B cell (primary cell): ENCODE measurements around the gene PRPF19. TPM values are rescaled to one million over a fixed set of nuclear protein-coding genes. Genes with fewer than 3 reads are reported as not detected.

ENCODE experiments used
- ATAC-seq: fragments of 200-7000 bp; cut with Tn5 transposase; one replicate; pipeline ENCODE4 v1.10.0; 2021; ENCODE audit warnings: low read depth, mild to moderate bottlenecking, moderate number of reproducible peaks, moderate library complexity
- CTCF ChIA-PET: fragments of 350-600 bp; sonication (Branson Sonifier 250); formaldehyde crosslinking; loops from one replicate; lab custom pipeline; 2021; ENCODE audit warnings: antibody characterized with exemption, inconsistent platforms; lab: Charles Lee
- POLR2A ChIA-PET: fragments of 350-600 bp; sonication (Branson Sonifier 250); formaldehyde crosslinking; loops from one replicate; lab custom pipeline; 2021; ENCODE audit warnings: antibody characterized with exemption; lab: Charles Lee
- DNase-seq: peaks from one replicate; pipeline ENCODE4 v3.0.0; 2013
- H2AFZ ChIP-seq: 2 replicates; pipeline ENCODE4 v1.6.1; 2012; ENCODE audit warnings: mild to moderate bottlenecking, low read depth, low read length; ENCODE audit not compliant: insufficient read depth, poor library complexity, severe bottlenecking
- H3K27ac ChIP-seq, 2 donors: 1 replicate in 1 of 2; 2 replicates in 1 of 2; pipeline ENCODE4 v1.5.1; 2012 to 2013; ENCODE audit warnings: low read length in 2 of 2, mild to moderate bottlenecking in 2 of 2, moderate library complexity in 1 of 2
- H3K27me3 ChIP-seq, 4 experiments: fragments of 200-600 bp in 1 of 4; sonication (generic) in 1 of 4; replicated peaks in 1 of 4; 1 replicate in 2 of 4; 2 replicates in 2 of 4; pipeline versions ENCODE4 v1.6.1 to v1.7.0; 2013 to 2016; ENCODE audit warnings: low read length in 3 of 4, mild to moderate bottlenecking in 2 of 4, mixed read lengths in 1 of 4, moderate library complexity in 1 of 4; ENCODE audit not compliant: insufficient read depth in 4 of 4, control insufficient read depth in 3 of 4; ENCODE audit errors: control extremely low read depth in 1 of 4
- H3K36me3 ChIP-seq, 2 experiments: replicated peaks in 1 of 2; 1 replicate in 1 of 2; 2 replicates in 1 of 2; pipeline versions ENCODE4 v1.6.1 to v1.7.1; 2013; ENCODE audit warnings: low read length in 1 of 2; ENCODE audit not compliant: insufficient read depth in 2 of 2, control insufficient read depth in 1 of 2; ENCODE audit errors: control extremely low read depth in 1 of 2, extremely low read depth in 1 of 2
- H3K4me1 ChIP-seq, 2 donors: fragments of 200-600 bp in 1 of 2; sonication (generic) in 1 of 2; 1 replicate in 1 of 2; 2 replicates in 1 of 2; pipeline versions ENCODE4 v1.5.1 to v1.6.1; 2013 to 2017; ENCODE audit warnings: low read length in 2 of 2; ENCODE audit not compliant: control insufficient read depth in 2 of 2, insufficient read depth in 2 of 2
- H3K4me2 ChIP-seq: replicated peaks from 2 replicates; pipeline ENCODE3; 2012; ENCODE audit warnings: mild to moderate bottlenecking, low read depth, low read length; ENCODE audit not compliant: poor library complexity, severe bottlenecking
- H3K4me3 ChIP-seq, 5 experiments: fragments of 200-600 bp in 1 of 5; sonication (generic) in 1 of 5; 1 replicate in 3 of 5; 2 replicates in 2 of 5; pipeline versions ENCODE4 v1.5.1 to v1.7.0; 2011 to 2016; ENCODE audit warnings: low read length in 4 of 5, mild to moderate bottlenecking in 4 of 5, low read depth in 2 of 5, control low read depth in 1 of 5, moderate library complexity in 1 of 5; ENCODE audit not compliant: insufficient read depth in 1 of 5; ENCODE audit errors: control extremely low read depth in 1 of 5, extremely low read depth in 1 of 5
- H3K79me2 ChIP-seq: fragments of 200-600 bp; sonication (generic); one replicate; pipeline ENCODE4 v1.6.0; 2016; ENCODE audit warnings: low read length; ENCODE audit not compliant: control insufficient read depth, insufficient read depth
- H3K9ac ChIP-seq: fragments of 200-600 bp; sonication (generic); 2 replicates; pipeline ENCODE4 v1.6.1; 2017; ENCODE audit warnings: mild to moderate bottlenecking, low read length, moderate library complexity
- H3K9me3 ChIP-seq, 3 donors: one replicate each; pipeline versions ENCODE4 v1.6.1 to v1.7.1; 2013; ENCODE audit warnings: low read length in 2 of 3; ENCODE audit not compliant: control insufficient read depth in 2 of 3, insufficient read depth in 1 of 3; ENCODE audit errors: control extremely low read depth in 1 of 3
- H4K20me1 ChIP-seq: 2 replicates; pipeline ENCODE4 v1.6.0; 2012; ENCODE audit warnings: mild to moderate bottlenecking, low read length; ENCODE audit not compliant: insufficient read depth, control insufficient read depth, poor library complexity, severe bottlenecking
- H3K27ac Mint-ChIP-seq: one replicate; pipeline ENCODE4 v1.8.0; 2021; ENCODE audit warnings: mixed read lengths
- H3K27me3 Mint-ChIP-seq: one replicate; pipeline ENCODE4 v1.8.0; 2021; ENCODE audit warnings: mixed read lengths
- H3K4me1 Mint-ChIP-seq: one replicate; pipeline ENCODE4 v1.8.0; 2021; ENCODE audit warnings: mixed read lengths
- H3K4me3 Mint-ChIP-seq: one replicate; pipeline ENCODE4 v1.8.0; 2021; ENCODE audit warnings: mixed read lengths
- H3K9me3 Mint-ChIP-seq: one replicate; pipeline ENCODE4 v1.8.0; 2022; ENCODE audit warnings: mixed read lengths; ENCODE audit not compliant: insufficient read depth
- CTCF ChIP-seq: fragments of 200-600 bp; IDR thresholded peaks from one replicate; pipeline ENCODE4 v1.8.0; 2022; ENCODE audit warnings: antibody characterized with exemption, mild to moderate bottlenecking
- EZH2 ChIP-seq: IDR thresholded peaks from 2 replicates; pipeline ENCODE4 v1.6.1; 2012; ENCODE audit warnings: borderline replicate concordance, low read depth, mild to moderate bottlenecking, moderate library complexity, low read length; ENCODE audit not compliant: insufficient read depth, poor library complexity, severe bottlenecking
- WGBS: methylation state at CpG from one replicate; pipeline ENCODE4 v1.1.5; 2013; ENCODE audit warnings: missing lambda C conversion rate; ENCODE audit not compliant: insufficient coverage; 5-methylcytosine and 5-hydroxymethylcytosine counted together
- intact Hi-C: fragments of 100-400 bp; cut with micrococcal nuclease; formaldehyde crosslinking; loops from one replicate; pipeline ENCODE4 v1.10.0; 2022
- polyA plus RNA-seq: library from polyadenylated mRNA; depleted of rRNA; stranded (reverse); fragments of >200 nt; gene quantifications from 2 replicates; pipeline ENCODE4 v1.2.3, GENCODE V29; 2012
- total RNA-seq, 2 donors: library from RNA; stranded (reverse); fragments of 120-200 nt in 1 of 2; gene quantifications; 1 replicate in 1 of 2; 2 replicates in 1 of 2; pipeline versions ENCODE4 v1.2.3 to v1.2.4, GENCODE V29; 2013 to 2022

Gene PRPF19
- total and polyA plus RNA-seq, 2 donors (not counting 1 experiment from before 2014, with no cell fraction given) = 41.8 to 89.9 TPM

- no peaks in the 10 kb centered on the region for H3K27me3 ChIP-seq
- H3K36me3 ChIP-seq = peaks cover 0 to 27% of the 10 kb centered on the region in 2 experiments
- no peaks in the 10 kb centered on the region for H4K20me1 ChIP-seq
- TF ChIP-seq EZH2 (no peak), CTCF (no peak)
- Mint-ChIP-seq H3K9me3 (no peaks in the 10 kb centered on the region), H3K27ac (no peak overlapping the region), H3K27me3 (no peaks in the 10 kb centered on the region), H3K4me3 (peak overlapping the region; percentile 5), H3K4me1 (peaks cover 47% of the 10 kb centered on the region)
- ATAC-seq = no peak
- H3K9me3 ChIP-seq = no peaks in the 10 kb centered on the region
- intact Hi-C loops = no loop called here
- DNase-seq = no peak
- H2AFZ ChIP-seq = no peak overlapping the region
- H3K4me1 ChIP-seq = peaks cover 32 to 33% of the 10 kb centered on the region in 2 donors
- H3K27ac ChIP-seq = no peak overlapping the region
- no peak overlapping the region for H3K9ac ChIP-seq
- WGBS = 93% methylated on average over 7 of the region's 8 CpGs
- H3K4me3 ChIP-seq = no peak overlapping the region
- H3K79me2 ChIP-seq = peaks cover 34% of the 10 kb centered on the region
- POLR2A ChIA-PET = no interaction called here
- CTCF ChIA-PET = interaction anchor here (1.2 to 1.4 kb wide), 2 partner anchors 13 to 15 kb away, joined by 4 to 7 read pairs; no protein-coding TSS in a partner anchor
- no peak overlapping the region for H3K4me2 ChIP-seq
Measured at GRCh38 chr11:60845338-60845737, 61.0 kb downstream of the PRPF19 start.

GRCh38 chr11:60844870-60845221, 61.5 kb downstream of the PRPF19 start:
- 66% methylated on average over 4 of the region's 4 CpGs for WGBS
- no peak overlapping the region for H3K27ac ChIP-seq
- H3K27me3 Mint-ChIP-seq = no peaks in the 10 kb centered on the region
- H3K9me3 Mint-ChIP-seq = no peaks in the 10 kb centered on the region
- intact Hi-C loops = loop anchor here (5.0 kb wide), 3 partner anchors 107 to 582 kb away; partner anchors contain the start of genes CPSF7, DDB1, SLC15A3 and TKFC
- peak overlapping the region; percentile 93 for H3K4me3 Mint-ChIP-seq
- peaks cover 32 to 33% of the 10 kb centered on the region in 2 donors for H3K4me1 ChIP-seq
- H2AFZ ChIP-seq = no peak overlapping the region
- peaks cover 48% of the 10 kb centered on the region for H3K4me1 Mint-ChIP-seq
- no peaks in the 10 kb centered on the region for H4K20me1 ChIP-seq
- H3K79me2 ChIP-seq = peaks cover 34% of the 10 kb centered on the region
- H3K27ac Mint-ChIP-seq = no peak overlapping the region
- TF ChIP-seq CTCF (no peak), EZH2 (no peak)
- peak overlapping the region; percentile 89 for H3K4me2 ChIP-seq
- ATAC-seq (no peak), DNase-seq (no peak)
- no peak overlapping the region for H3K4me3 ChIP-seq
- no peaks in the 10 kb centered on the region for H3K27me3 ChIP-seq
- ChIA-PET POLR2A (no interaction called here), CTCF (interaction anchor here (1.4 kb wide), 1 partner anchor 14 kb away, joined by 7 read pairs; no protein-coding TSS in a partner anchor)
- H3K9me3 ChIP-seq = no peaks in the 10 kb centered on the region
- no peak overlapping the region for H3K9ac ChIP-seq
- H3K36me3 ChIP-seq = peaks cover 0 to 22% of the 10 kb centered on the region in 2 experiments
